B cell (primary cell): Measurements from ENCODE around the gene TTK. TPM values are rescaled to one million over a fixed set of nuclear protein-coding genes. Genes with fewer than 3 reads are reported as not detected.
A peak's percentile ranks its signal among the peaks of the same experiment; 100 is the strongest.

ENCODE experiments used
- ATAC-seq: fragments of 200-7000 bp; cut with Tn5 transposase; one replicate; pipeline ENCODE4 v1.10.0; 2021; ENCODE audit warnings: low read depth, mild to moderate bottlenecking, moderate number of reproducible peaks, moderate library complexity
- CTCF ChIA-PET: fragments of 350-600 bp; sonication (Branson Sonifier 250); formaldehyde crosslinking; loops from one replicate; lab custom pipeline; 2021; ENCODE audit warnings: antibody characterized with exemption, inconsistent platforms; lab: Charles Lee
- POLR2A ChIA-PET: fragments of 350-600 bp; sonication (Branson Sonifier 250); formaldehyde crosslinking; loops from one replicate; lab custom pipeline; 2021; ENCODE audit warnings: antibody characterized with exemption; lab: Charles Lee
- DNase-seq: peaks from one replicate; pipeline ENCODE4 v3.0.0; 2013
- H2AFZ ChIP-seq: 2 replicates; pipeline ENCODE4 v1.6.1; 2012; ENCODE audit warnings: mild to moderate bottlenecking, low read depth, low read length; ENCODE audit not compliant: insufficient read depth, poor library complexity, severe bottlenecking
- H3K27ac ChIP-seq, 2 donors: 1 replicate in 1 of 2; 2 replicates in 1 of 2; pipeline ENCODE4 v1.5.1; 2012 to 2013; ENCODE audit warnings: low read length in 2 of 2, mild to moderate bottlenecking in 2 of 2, moderate library complexity in 1 of 2
- H3K27me3 ChIP-seq, 4 experiments: fragments of 200-600 bp in 1 of 4; sonication (generic) in 1 of 4; replicated peaks in 1 of 4; 1 replicate in 2 of 4; 2 replicates in 2 of 4; pipeline versions ENCODE4 v1.6.1 to v1.7.0; 2013 to 2016; ENCODE audit warnings: low read length in 3 of 4, mild to moderate bottlenecking in 2 of 4, mixed read lengths in 1 of 4, moderate library complexity in 1 of 4; ENCODE audit not compliant: insufficient read depth in 4 of 4, control insufficient read depth in 3 of 4; ENCODE audit errors: control extremely low read depth in 1 of 4
- H3K36me3 ChIP-seq, 2 experiments: replicated peaks in 1 of 2; 1 replicate in 1 of 2; 2 replicates in 1 of 2; pipeline versions ENCODE4 v1.6.1 to v1.7.1; 2013; ENCODE audit warnings: low read length in 1 of 2; ENCODE audit not compliant: insufficient read depth in 2 of 2, control insufficient read depth in 1 of 2; ENCODE audit errors: control extremely low read depth in 1 of 2, extremely low read depth in 1 of 2
- H3K4me1 ChIP-seq, 2 donors: fragments of 200-600 bp in 1 of 2; sonication (generic) in 1 of 2; 1 replicate in 1 of 2; 2 replicates in 1 of 2; pipeline versions ENCODE4 v1.5.1 to v1.6.1; 2013 to 2017; ENCODE audit warnings: low read length in 2 of 2; ENCODE audit not compliant: control insufficient read depth in 2 of 2, insufficient read depth in 2 of 2
- H3K4me2 ChIP-seq: replicated peaks from 2 replicates; pipeline ENCODE3; 2012; ENCODE audit warnings: mild to moderate bottlenecking, low read depth, low read length; ENCODE audit not compliant: poor library complexity, severe bottlenecking
- H3K4me3 ChIP-seq, 5 experiments: fragments of 200-600 bp in 1 of 5; sonication (generic) in 1 of 5; 1 replicate in 3 of 5; 2 replicates in 2 of 5; pipeline versions ENCODE4 v1.5.1 to v1.7.0; 2011 to 2016; ENCODE audit warnings: low read length in 4 of 5, mild to moderate bottlenecking in 4 of 5, low read depth in 2 of 5, control low read depth in 1 of 5, moderate library complexity in 1 of 5; ENCODE audit not compliant: insufficient read depth in 1 of 5; ENCODE audit errors: control extremely low read depth in 1 of 5, extremely low read depth in 1 of 5
- H3K79me2 ChIP-seq: fragments of 200-600 bp; sonication (generic); one replicate; pipeline ENCODE4 v1.6.0; 2016; ENCODE audit warnings: low read length; ENCODE audit not compliant: control insufficient read depth, insufficient read depth
- H3K9ac ChIP-seq: fragments of 200-600 bp; sonication (generic); 2 replicates; pipeline ENCODE4 v1.6.1; 2017; ENCODE audit warnings: mild to moderate bottlenecking, low read length, moderate library complexity
- H3K9me3 ChIP-seq, 3 donors: one replicate each; pipeline versions ENCODE4 v1.6.1 to v1.7.1; 2013; ENCODE audit warnings: low read length in 2 of 3; ENCODE audit not compliant: control insufficient read depth in 2 of 3, insufficient read depth in 1 of 3; ENCODE audit errors: control extremely low read depth in 1 of 3
- H4K20me1 ChIP-seq: 2 replicates; pipeline ENCODE4 v1.6.0; 2012; ENCODE audit warnings: mild to moderate bottlenecking, low read length; ENCODE audit not compliant: insufficient read depth, control insufficient read depth, poor library complexity, severe bottlenecking
- H3K27ac Mint-ChIP-seq: one replicate; pipeline ENCODE4 v1.8.0; 2021; ENCODE audit warnings: mixed read lengths
- H3K27me3 Mint-ChIP-seq: one replicate; pipeline ENCODE4 v1.8.0; 2021; ENCODE audit warnings: mixed read lengths
- H3K4me1 Mint-ChIP-seq: one replicate; pipeline ENCODE4 v1.8.0; 2021; ENCODE audit warnings: mixed read lengths
- H3K4me3 Mint-ChIP-seq: one replicate; pipeline ENCODE4 v1.8.0; 2021; ENCODE audit warnings: mixed read lengths
- H3K9me3 Mint-ChIP-seq: one replicate; pipeline ENCODE4 v1.8.0; 2022; ENCODE audit warnings: mixed read lengths; ENCODE audit not compliant: insufficient read depth
- CTCF ChIP-seq: fragments of 200-600 bp; IDR thresholded peaks from one replicate; pipeline ENCODE4 v1.8.0; 2022; ENCODE audit warnings: antibody characterized with exemption, mild to moderate bottlenecking
- EZH2 ChIP-seq: IDR thresholded peaks from 2 replicates; pipeline ENCODE4 v1.6.1; 2012; ENCODE audit warnings: borderline replicate concordance, low read depth, mild to moderate bottlenecking, moderate library complexity, low read length; ENCODE audit not compliant: insufficient read depth, poor library complexity, severe bottlenecking
- WGBS: methylation state at CpG from one replicate; pipeline ENCODE4 v1.1.5; 2013; ENCODE audit warnings: missing lambda C conversion rate; ENCODE audit not compliant: insufficient coverage; 5-methylcytosine and 5-hydroxymethylcytosine counted together
- intact Hi-C: fragments of 100-400 bp; cut with micrococcal nuclease; formaldehyde crosslinking; loops from one replicate; pipeline ENCODE4 v1.10.0; 2022
- polyA plus RNA-seq: library from polyadenylated mRNA; depleted of rRNA; stranded (reverse); fragments of >200 nt; gene quantifications from 2 replicates; pipeline ENCODE4 v1.2.3, GENCODE V29; 2012
- total RNA-seq, 2 donors: library from RNA; stranded (reverse); fragments of 120-200 nt in 1 of 2; gene quantifications; 1 replicate in 1 of 2; 2 replicates in 1 of 2; pipeline versions ENCODE4 v1.2.3 to v1.2.4, GENCODE V29; 2013 to 2022

TTK gene
- total and polyA plus RNA-seq, 2 donors (not counting 1 experiment from before 2014, with no cell fraction given) = 0.25 to 0.84 TPM

GRCh38 chr6:80005406-80005805 is 957 bp downstream of the TTK start:
- Histone ChIP-seq H3K36me3 (no peaks in the 10 kb centered on the region), H3K9me3 (no peaks in the 10 kb centered on the region), H3K4me2 (peak overlapping the region; percentile 85), H3K27me3 (no peaks in the 10 kb centered on the region), H4K20me1 (no peaks in the 10 kb centered on the region), H3K9ac (no peak overlapping the region), H2AFZ (peak overlapping the region; percentile 96), H3K4me1 (peaks cover 12 to 13% of the 10 kb centered on the region in 2 donors), H3K4me3 (no peak overlapping the region), H3K79me2 (peaks cover 3% of the 10 kb centered on the region), H3K27ac (no peak overlapping the region)
- 100% methylated on average over 1 of the region's 6 CpGs for WGBS
- ChIA-PET CTCF (no interaction called here), POLR2A (no interaction called here)
- ATAC-seq (no peak), DNase-seq (no peak)
- H3K27ac Mint-ChIP-seq = no peak overlapping the region
- TF ChIP-seq EZH2 (no peak), CTCF (no peak)
- peaks cover 21% of the 10 kb centered on the region for H3K4me1 Mint-ChIP-seq
- H3K27me3 Mint-ChIP-seq = no peaks in the 10 kb centered on the region
- H3K9me3 Mint-ChIP-seq = no peaks in the 10 kb centered on the region
- intact Hi-C loops = loop anchor here (2.0 kb wide), 4 partner anchors 229 to 927 kb away; partner anchors contain the start of genes HMGN3, LCA5 and PHIP
- H3K4me3 Mint-ChIP-seq = peak overlapping the region; percentile 92

GRCh38 chr6:80006541-80006940 is 2.1 kb downstream of the TTK start:
- no peak overlapping the region for H2AFZ ChIP-seq
- H3K36me3 ChIP-seq = no peaks in the 10 kb centered on the region
- ChIA-PET CTCF (no interaction called here), POLR2A (no interaction called here)
- ATAC-seq (no peak), DNase-seq (no peak)
- no peak overlapping the region for H3K27ac ChIP-seq
- H3K4me2 ChIP-seq = no peak overlapping the region
- no peaks in the 10 kb centered on the region for H3K27me3 ChIP-seq
- peaks cover 21% of the 10 kb centered on the region for H3K4me1 Mint-ChIP-seq
- H3K4me3 ChIP-seq = no peak overlapping the region
- no peak overlapping the region for H3K4me3 Mint-ChIP-seq
- TF ChIP-seq EZH2 = no peak
- no peak for TF ChIP-seq CTCF
- H3K27me3 Mint-ChIP-seq = no peaks in the 10 kb centered on the region
- H3K79me2 ChIP-seq = peaks cover 3% of the 10 kb centered on the region
- no peaks in the 10 kb centered on the region for H4K20me1 ChIP-seq
- no peak overlapping the region for H3K9ac ChIP-seq
- intact Hi-C loops = no loop called here
- no peaks in the 10 kb centered on the region for H3K9me3 ChIP-seq
- H3K27ac Mint-ChIP-seq = no peak overlapping the region
- H3K9me3 Mint-ChIP-seq = no peaks in the 10 kb centered on the region
- no CpG with 5 or more reads among the region's 1 CpG for WGBS
- H3K4me1 ChIP-seq = peaks cover 12 to 13% of the 10 kb centered on the region in 2 donors
